Stimulated activated memory B cell treated with anti-CD40 and anti-IgM and Interleukin-4, amounts not matched to agents 10 μg/mL and 1 μg/mL and 100 μg/mL, for 72 hours (primary cell): ENCODE data around the gene TEX13D.
"Not testable (repeated sequence)": the region's sequence is repeated elsewhere in the genome, so short reads cannot be mapped to it uniquely, and the experiment has no call there.

Experiments
- ATAC-seq: fragments of 150-1000 bp; cut with Tn5 transposase; 2 replicates; pipeline ENCODE4 v1.10.0; 2021
- H3K27ac Mint-ChIP-seq: one replicate; pipeline ENCODE4 v1.8.0; 2022; ENCODE audit warnings: mild to moderate bottlenecking, mixed read lengths
- H3K27me3 Mint-ChIP-seq: one replicate; pipeline ENCODE4 v1.8.0; 2022; ENCODE audit warnings: mixed read lengths
- H3K36me3 Mint-ChIP-seq: one replicate; pipeline ENCODE4 v1.8.0; 2022; ENCODE audit warnings: mixed read lengths
- H3K4me1 Mint-ChIP-seq: one replicate; pipeline ENCODE4 v1.8.0; 2022; ENCODE audit warnings: mixed read lengths
- H3K4me3 Mint-ChIP-seq: one replicate; pipeline ENCODE4 v1.8.0; 2022; ENCODE audit warnings: mild to moderate bottlenecking, moderate library complexity, mixed read lengths
- H3K9me3 Mint-ChIP-seq: one replicate; pipeline ENCODE4 v1.8.0; 2022; ENCODE audit warnings: mixed read lengths

The TEX13D gene

GRCh38 chrX:124332481-124333424 is at the start of gene TEX13D:
Gene TEX13D (plus strand): TSS chrX:124332660. CDS start chrX:124332918, 258 bp downstream.
- H3K9me3 Mint-ChIP-seq = no peaks in the 10 kb centered on the region
- H3K4me3 Mint-ChIP-seq = no peak within 1 kb of the TSS
- H3K27ac Mint-ChIP-seq = no peak within 1 kb of the TSS
- peaks cover 6% of the 10 kb centered on the region for H3K4me1 Mint-ChIP-seq
- no peak for ATAC-seq
- no peaks in the 10 kb centered on the region for H3K27me3 Mint-ChIP-seq
- no peaks in the 10 kb centered on the region for H3K36me3 Mint-ChIP-seq

- ATAC-seq = no peak
- no peak overlapping the region for H3K27ac Mint-ChIP-seq
- no peak overlapping the region for H3K4me3 Mint-ChIP-seq
- H3K27me3 Mint-ChIP-seq = no peaks in the 10 kb centered on the region
- H3K36me3 Mint-ChIP-seq = no peaks in the 10 kb centered on the region
- H3K9me3 Mint-ChIP-seq = peaks cover 3% of the 10 kb centered on the region
- H3K4me1 Mint-ChIP-seq = no peaks in the 10 kb centered on the region
Measured at GRCh38 chrX:124289443-124289842, 43.0 kb upstream of the TEX13D start.

- Mint-ChIP-seq H3K9me3 (peaks cover 3% of the 10 kb centered on the region), H3K27me3 (no peaks in the 10 kb centered on the region), H3K4me1 (no peaks in the 10 kb centered on the region), H3K36me3 (no peaks in the 10 kb centered on the region), H3K4me3 (no peak overlapping the region), H3K27ac (no peak overlapping the region)
- no peak for ATAC-seq
Measured at GRCh38 chrX:124293810-124294209, 38.6 kb upstream of the TEX13D start.

- not testable (repeated sequence) for H3K27me3 Mint-ChIP-seq, H3K4me1 Mint-ChIP-seq, ATAC-seq, H3K4me3 Mint-ChIP-seq, H3K27ac Mint-ChIP-seq, H3K36me3 Mint-ChIP-seq, H3K9me3 Mint-ChIP-seq
Measured at GRCh38 chrX:124299323-124299722, 33.1 kb upstream of the TEX13D start.

- H3K27me3 Mint-ChIP-seq = peaks cover 12% of the 10 kb centered on the region
- no peak for ATAC-seq
Measured at GRCh38 chrX:124300405-124300804, 32.1 kb upstream of the TEX13D start.

GRCh38 chrX:124307253-124307907 is 25.1 kb upstream of the TEX13D start:
- Mint-ChIP-seq H3K27ac (no peak overlapping the region), H3K36me3 (no peaks in the 10 kb centered on the region), H3K4me3 (no peak overlapping the region), H3K27me3 (peaks cover 24% of the 10 kb centered on the region), H3K9me3 (no peaks in the 10 kb centered on the region), H3K4me1 (no peaks in the 10 kb centered on the region)
- ATAC-seq = no peak

More at GRCh38 chrX:124300405-124300804, 32.1 kb upstream of the TEX13D start:
- H3K4me3 Mint-ChIP-seq = no peak overlapping the region
- no peaks in the 10 kb centered on the region for H3K4me1 Mint-ChIP-seq
- H3K27ac Mint-ChIP-seq = no peak overlapping the region
- H3K9me3 Mint-ChIP-seq = no peaks in the 10 kb centered on the region
- no peaks in the 10 kb centered on the region for H3K36me3 Mint-ChIP-seq

- H3K36me3 Mint-ChIP-seq = no peaks in the 10 kb centered on the region
- H3K27me3 Mint-ChIP-seq = no peaks in the 10 kb centered on the region
- H3K4me1 Mint-ChIP-seq = no peaks in the 10 kb centered on the region
- ATAC-seq = no peak
- no peaks in the 10 kb centered on the region for H3K9me3 Mint-ChIP-seq
- no peak overlapping the region for H3K4me3 Mint-ChIP-seq
- no peak overlapping the region for H3K27ac Mint-ChIP-seq
Measured at GRCh38 chrX:124325732-124326131, 6.7 kb upstream of the TEX13D start.

GRCh38 chrX:124328765-124329164 is 3.7 kb upstream of the TEX13D start:
- Mint-ChIP-seq H3K4me3 (no peak overlapping the region), H3K36me3 (no peaks in the 10 kb centered on the region), H3K27me3 (no peaks in the 10 kb centered on the region), H3K4me1 (peaks cover 3% of the 10 kb centered on the region), H3K27ac (no peak overlapping the region), H3K9me3 (no peaks in the 10 kb centered on the region)
- no peak for ATAC-seq

- Mint-ChIP-seq H3K9me3 (no peaks in the 10 kb centered on the region), H3K27me3 (no peaks in the 10 kb centered on the region), H3K4me3 (no peak overlapping the region), H3K36me3 (no peaks in the 10 kb centered on the region), H3K4me1 (peaks cover 6% of the 10 kb centered on the region), H3K27ac (no peak overlapping the region)
- peak; percentile 16 for ATAC-seq
Measured at GRCh38 chrX:124333862-124334261, 1.4 kb downstream of the TEX13D start.

GRCh38 chrX:124334555-124334954 is 2.1 kb downstream of the TEX13D start:
- not testable (repeated sequence) for H3K27ac Mint-ChIP-seq, H3K4me1 Mint-ChIP-seq, H3K36me3 Mint-ChIP-seq, H3K9me3 Mint-ChIP-seq, H3K4me3 Mint-ChIP-seq, H3K27me3 Mint-ChIP-seq, ATAC-seq

GRCh38 chrX:124335598-124335997 is 3.1 kb downstream of the TEX13D start:
- peaks cover 6% of the 10 kb centered on the region for H3K4me1 Mint-ChIP-seq
- no peaks in the 10 kb centered on the region for H3K27me3 Mint-ChIP-seq
- ATAC-seq = no peak
- no peaks in the 10 kb centered on the region for H3K36me3 Mint-ChIP-seq
- H3K4me3 Mint-ChIP-seq = no peak overlapping the region
- H3K9me3 Mint-ChIP-seq = no peaks in the 10 kb centered on the region
- no peak overlapping the region for H3K27ac Mint-ChIP-seq

GRCh38 chrX:124337916-124338315 is 5.5 kb downstream of the TEX13D start:
- H3K4me3 Mint-ChIP-seq = no peak overlapping the region

GRCh38 chrX:124338733-124339514 is 6.5 kb downstream of the TEX13D start:
- Mint-ChIP-seq H3K4me1 (peaks cover 2% of the 10 kb centered on the region), H3K27me3 (no peaks in the 10 kb centered on the region), H3K9me3 (no peaks in the 10 kb centered on the region), H3K36me3 (no peaks in the 10 kb centered on the region), H3K4me3 (no peak overlapping the region), H3K27ac (no peak overlapping the region)
- ATAC-seq = no peak

More at GRCh38 chrX:124337916-124338315, 5.5 kb downstream of the TEX13D start:
- Mint-ChIP-seq H3K9me3 (no peaks in the 10 kb centered on the region), H3K27me3 (no peaks in the 10 kb centered on the region), H3K36me3 (no peaks in the 10 kb centered on the region), H3K27ac (no peak overlapping the region), H3K4me1 (peaks cover 6% of the 10 kb centered on the region)
- no peak for ATAC-seq

GRCh38 chrX:124341396-124342132 is 9.1 kb downstream of the TEX13D start:
- H3K9me3 Mint-ChIP-seq = no peaks in the 10 kb centered on the region
- no peaks in the 10 kb centered on the region for H3K4me1 Mint-ChIP-seq
- H3K27ac Mint-ChIP-seq = no peak overlapping the region
- H3K27me3 Mint-ChIP-seq = no peaks in the 10 kb centered on the region
- ATAC-seq = no peak
- H3K36me3 Mint-ChIP-seq = no peaks in the 10 kb centered on the region
- no peak overlapping the region for H3K4me3 Mint-ChIP-seq
